ENCODE measurements around the gene HEATR5A. TPM values are rescaled to one million over a fixed set of nuclear protein-coding genes. Genes with fewer than 3 reads are reported as not detected.
A peak's percentile ranks its signal among the peaks of the same experiment; 100 is the strongest.

Gene HEATR5A
- total and polyA plus RNA-seq, 9 of the 15 experiments (the other 6 are each of a cell fraction or from before 2014, with no cell fraction given), result 8.0 to 50.9 (median 23.0) TPM

DNA sequence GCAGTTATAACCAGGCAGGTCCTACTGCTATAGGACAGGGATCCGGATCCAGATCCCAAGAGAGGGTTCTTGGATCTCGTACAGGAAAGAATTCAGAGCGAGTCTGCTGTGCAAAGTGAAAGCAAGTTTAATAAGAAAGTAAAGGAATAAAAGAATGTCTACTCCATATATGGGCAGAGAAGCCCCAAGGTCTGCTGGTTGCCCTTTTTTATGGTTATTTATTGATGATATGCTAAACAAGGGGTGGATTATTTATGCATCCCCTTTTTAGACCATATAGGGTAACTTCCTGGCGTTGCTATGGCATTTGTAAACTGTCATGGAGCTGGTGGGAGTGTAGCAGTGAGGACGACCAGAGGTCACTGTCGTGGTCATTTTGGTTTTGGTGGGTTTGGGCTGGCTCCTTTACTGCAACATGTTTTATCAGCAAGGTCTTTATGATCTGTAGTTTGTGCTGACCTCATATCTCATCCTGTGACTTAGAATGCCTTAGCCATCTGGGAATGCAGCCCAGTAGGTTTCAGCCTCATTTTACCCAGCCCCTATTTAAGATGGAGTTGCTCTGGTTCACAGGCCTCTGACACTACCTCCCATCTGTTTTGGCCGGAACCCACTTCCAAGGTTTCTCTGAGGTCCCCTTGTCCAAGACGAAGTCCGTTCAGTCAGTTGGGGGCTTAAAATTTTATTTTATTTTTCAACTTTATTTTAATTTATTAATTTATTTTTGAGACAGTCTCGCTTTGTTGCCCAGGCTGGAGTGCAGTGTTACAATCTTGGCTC is 178.0 kb downstream of the HEATR5A start (continued):
- TF ChIP-seq MAZ (CRISPR knock-in tag; conservative IDR thresholded peaks at IDR 0.05 in 1 of 2, IDR thresholded peaks at IDR 0.05 in 1 of 2) (peak in 1 of 2 experiments; percentile 84; a peak in 2 of 4 replicates), YY1 (IDR thresholded peaks at IDR 0.05; ENCODE audit: borderline replicate concordance in 1 of 3, control insufficient read depth in 1 of 3, extremely low read depth in 1 of 3, insufficient read depth in 3 of 3, insufficient read length in 1 of 3, insufficient replicate concordance in 2 of 3, low read depth in 1 of 3, low read length in 2 of 3) (peak in 1 of 3 experiments; percentile 26), HMG20A (CRISPR knock-in tag; conservative IDR thresholded peaks at IDR 0.05) (peak; percentile 76; the same call in 1 of the 2 replicates), ZBTB1 (CRISPR knock-in tag; IDR thresholded peaks at IDR 0.05; ENCODE audit: borderline replicate concordance, low read depth) (peak; percentile 97), GABPA (tag; conservative IDR thresholded peaks at IDR 0.05; ENCODE audit: low read depth) (peak; percentile 59), ILK (tag; IDR thresholded peaks at IDR 0.05; ENCODE audit: borderline replicate concordance, low read depth) (peak; percentile 83), ZNF133 (CRISPR knock-in tag; IDR thresholded peaks at IDR 0.05) (peak; percentile 94; the same call in 1 of the 2 replicates), SNAPC5 (CRISPR knock-in tag; IDR thresholded peaks at IDR 0.05) (peak; percentile 74), ZNF140 (CRISPR knock-in tag; IDR thresholded peaks at IDR 0.05) (peak; percentile 84; the same call in 1 of the 2 replicates), DDX20 (tag; IDR thresholded peaks at IDR 0.05; ENCODE audit: low read depth) (peak; percentile 94), GMEB1 (CRISPR knock-in tag; IDR thresholded peaks at IDR 0.05) (peak; percentile 64), ZNF592 (IDR thresholded peaks at IDR 0.05) (peak; percentile 100), MBD1 (CRISPR knock-in tag; IDR thresholded peaks at IDR 0.05) (peak; percentile 74; the same call in 1 of the 2 replicates), ID3 (CRISPR knock-in tag; IDR thresholded peaks at IDR 0.05) (peak; percentile 94), ID3 (tag; IDR thresholded peaks at IDR 0.05) (peak; percentile 89), FOXJ2 (tag; IDR thresholded peaks at IDR 0.05) (peak; percentile 74; the same call in 1 of the 2 replicates), ZNF444 (CRISPR knock-in tag; IDR thresholded peaks at IDR 0.05) (peak; percentile 84)
